ENCODE measurements around the gene CTNND2. TPM values are rescaled to one million over a fixed set of nuclear protein-coding genes. Genes with fewer than 3 reads are reported as not detected.
"Not testable (repeated sequence)": the region's sequence is repeated elsewhere in the genome, so short reads cannot be mapped to it uniquely, and the experiment has no call there.

Gene CTNND2
- polyA plus RNA-seq, 3 donors from 2014 or later = not detected

DNA sequence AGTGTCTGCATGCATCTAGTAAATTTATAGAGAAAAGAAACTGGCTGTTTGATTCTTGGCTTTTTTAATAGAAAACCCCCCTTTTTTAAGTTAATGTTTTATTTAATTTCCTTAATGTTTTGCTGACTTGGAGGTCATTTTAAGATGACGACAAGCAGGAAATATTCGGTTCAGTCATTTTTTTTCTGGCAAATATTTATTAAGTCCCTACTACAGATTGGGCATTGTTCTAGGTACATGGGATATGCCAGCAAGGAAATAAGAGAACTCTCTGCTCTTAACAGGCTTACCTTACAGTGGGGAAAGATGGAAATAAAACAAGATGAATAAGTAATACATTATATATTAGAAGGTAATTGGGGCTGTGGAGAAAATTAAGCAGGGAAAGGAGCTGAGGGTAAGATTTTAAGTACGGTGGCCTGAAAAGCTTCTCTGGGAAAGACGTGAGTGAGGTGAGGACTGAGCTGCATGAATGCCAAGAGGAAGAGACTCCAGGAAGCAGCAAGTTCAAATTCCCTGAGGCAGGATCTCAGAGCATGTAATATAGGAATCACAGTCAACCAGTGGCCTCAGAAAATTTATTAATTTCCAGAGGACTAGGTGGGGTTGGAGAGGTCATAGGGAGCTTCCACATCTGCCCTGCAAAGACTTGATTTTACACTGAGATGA is 827.2 kb downstream of the CTNND2 start:
- Mint-ChIP-seq H3K4me1 (no peaks in the 10 kb centered on the region), H3K4me3 (no peak overlapping the region)

DNA sequence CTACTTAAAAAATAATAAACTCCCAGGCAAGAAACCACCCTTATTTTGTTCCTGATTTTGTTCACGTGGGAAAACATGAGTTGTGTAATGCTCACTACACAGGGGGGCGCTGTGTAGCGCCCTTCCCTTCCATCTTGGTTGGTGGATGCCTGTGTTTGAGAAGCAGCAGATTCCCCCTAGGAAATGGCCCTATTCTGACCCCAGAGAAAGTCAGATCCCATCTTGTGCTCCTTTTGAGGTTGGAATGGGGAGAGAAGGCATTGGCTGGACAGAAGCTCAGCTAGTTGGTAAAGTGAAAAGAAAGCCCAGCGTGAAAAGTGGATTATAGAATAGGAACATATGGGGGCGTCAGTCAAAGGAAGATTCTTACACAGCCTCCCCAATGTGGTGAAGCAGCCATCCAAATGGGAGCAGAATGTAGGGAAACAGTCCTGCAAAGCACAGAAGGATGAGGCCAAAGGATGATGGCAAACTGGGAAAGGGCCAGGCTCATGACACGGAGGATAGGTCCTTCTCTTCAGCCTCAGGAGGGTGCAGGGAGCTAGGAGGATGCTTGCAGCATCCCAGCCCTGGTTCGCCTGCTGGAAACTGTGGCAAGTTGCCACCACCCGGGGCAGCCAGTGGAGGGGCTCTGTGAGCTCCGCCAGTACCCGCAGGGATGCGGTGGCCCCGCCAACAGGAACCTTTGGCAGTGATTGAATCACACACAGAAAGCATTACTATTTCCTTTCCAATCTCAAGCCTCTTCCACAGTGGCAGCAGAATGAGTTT is 829.0 kb downstream of the CTNND2 start:
- no peaks in the 10 kb centered on the region for H3K4me1 Mint-ChIP-seq
- H3K27me3 Mint-ChIP-seq (ENCODE audit: low read depth in 3 of 3) = peaks cover 3 to 4% (median 4%) of the 10 kb centered on the region in 3 donors
- peaks cover 0 to 11% (median 0%) of the 10 kb centered on the region in 6 donors for H3K9me3 Mint-ChIP-seq
- no peak overlapping the region for H3K27ac Mint-ChIP-seq
- no peak for DNase-seq
- no peak overlapping the region for H3K4me3 Mint-ChIP-seq
- H3K36me3 Mint-ChIP-seq = no peaks in the 10 kb centered on the region

More for the DNA sequence above, 827.2 kb downstream of the CTNND2 start:
- no peak for DNase-seq
- H3K27me3 Mint-ChIP-seq (ENCODE audit: low read depth in 3 of 3) = peaks cover 3 to 6% (median 4%) of the 10 kb centered on the region in 3 donors
- H3K9me3 Mint-ChIP-seq = peaks cover 0 to 4% (median 0%) of the 10 kb centered on the region in 6 donors
- no peak overlapping the region for H3K27ac Mint-ChIP-seq
- H3K36me3 Mint-ChIP-seq = no peaks in the 10 kb centered on the region

DNA sequence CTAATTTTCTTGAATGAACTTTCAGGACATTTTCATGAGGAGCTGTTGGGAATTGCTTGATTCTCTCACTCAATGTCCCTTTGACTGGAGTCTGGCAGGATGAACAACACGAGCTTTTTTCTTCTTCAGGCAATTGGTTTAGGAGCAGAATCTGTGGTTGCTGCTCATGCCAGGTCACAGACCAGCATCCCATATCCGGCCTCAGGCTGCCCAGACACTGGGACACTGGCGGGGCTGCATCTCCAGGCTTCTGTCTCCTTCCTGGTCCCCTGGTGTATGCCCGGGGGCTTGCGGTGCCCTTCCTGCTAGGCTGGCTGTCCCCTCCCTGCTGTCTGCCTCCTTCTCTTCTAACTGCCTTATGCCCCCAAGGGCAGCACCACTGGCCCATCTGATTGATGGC is 831.7 kb downstream of the CTNND2 start:
- Mint-ChIP-seq H3K27me3 (ENCODE audit: low read depth in 3 of 3) (peaks cover 4% of the 10 kb centered on the region in 3 donors), H3K4me1 (no peaks in the 10 kb centered on the region), H3K9me3 (peaks cover 0 to 19% (median 0%) of the 10 kb centered on the region in 6 donors), H3K4me3 (no peak overlapping the region), H3K27ac (no peak overlapping the region), H3K36me3 (no peaks in the 10 kb centered on the region)
- no peak for DNase-seq

DNA sequence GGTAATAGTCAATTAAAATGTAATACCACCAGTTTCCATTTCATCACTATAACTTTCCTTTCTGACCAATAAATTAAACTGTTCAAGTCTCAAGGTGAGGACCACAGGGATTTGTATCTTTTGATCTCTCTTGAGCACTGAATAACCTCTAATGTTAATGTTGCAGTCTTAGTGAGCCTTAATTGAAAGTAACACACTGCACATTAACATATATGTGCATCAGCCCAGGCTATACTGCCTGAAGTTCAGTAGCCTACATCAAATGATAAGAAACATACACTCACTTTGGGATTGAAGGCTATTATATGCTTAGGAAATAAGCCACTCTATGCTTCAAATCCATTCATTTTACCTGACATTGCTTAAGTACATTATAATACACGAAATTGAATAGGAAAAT is 832.2 kb downstream of the CTNND2 start:
- Mint-ChIP-seq H3K36me3 (no peaks in the 10 kb centered on the region), H3K27ac (no peak overlapping the region), H3K27me3 (ENCODE audit: low read depth in 3 of 3) (peaks cover 2 to 4% (median 4%) of the 10 kb centered on the region in 3 donors), H3K4me3 (no peak overlapping the region), H3K4me1 (no peaks in the 10 kb centered on the region), H3K9me3 (peaks cover 0 to 19% (median 0%) of the 10 kb centered on the region in 6 donors)
- no peak for DNase-seq

DNA sequence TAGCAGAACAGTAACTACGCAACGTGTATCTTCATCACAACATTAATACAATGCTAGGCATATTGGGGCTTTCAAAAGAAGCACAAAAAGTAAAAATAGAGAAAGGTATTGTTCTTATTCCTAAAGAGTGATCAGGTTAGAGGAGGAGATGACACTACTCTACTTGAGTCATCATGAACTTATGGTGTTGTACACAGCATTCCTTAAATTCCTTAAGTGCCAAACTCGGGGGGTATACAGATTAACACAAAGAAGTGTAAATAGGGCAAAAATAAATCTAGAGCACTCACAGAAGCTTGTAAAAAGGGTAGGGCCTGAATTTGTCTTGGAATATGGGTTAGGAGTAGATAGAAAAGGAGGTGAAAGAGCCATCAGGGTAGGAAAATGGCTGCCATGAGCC is 835.2 kb downstream of the CTNND2 start:
- H3K27me3 Mint-ChIP-seq (ENCODE audit: low read depth in 3 of 3) = peaks cover 0 to 7% (median 2%) of the 10 kb centered on the region in 3 donors
- H3K36me3 Mint-ChIP-seq = no peaks in the 10 kb centered on the region
- no peak overlapping the region for H3K4me3 Mint-ChIP-seq
- peaks cover 0 to 19% (median 0%) of the 10 kb centered on the region in 6 donors for H3K9me3 Mint-ChIP-seq
- no peaks in the 10 kb centered on the region for H3K4me1 Mint-ChIP-seq
- no peak overlapping the region for H3K27ac Mint-ChIP-seq
- no peak for DNase-seq

DNA sequence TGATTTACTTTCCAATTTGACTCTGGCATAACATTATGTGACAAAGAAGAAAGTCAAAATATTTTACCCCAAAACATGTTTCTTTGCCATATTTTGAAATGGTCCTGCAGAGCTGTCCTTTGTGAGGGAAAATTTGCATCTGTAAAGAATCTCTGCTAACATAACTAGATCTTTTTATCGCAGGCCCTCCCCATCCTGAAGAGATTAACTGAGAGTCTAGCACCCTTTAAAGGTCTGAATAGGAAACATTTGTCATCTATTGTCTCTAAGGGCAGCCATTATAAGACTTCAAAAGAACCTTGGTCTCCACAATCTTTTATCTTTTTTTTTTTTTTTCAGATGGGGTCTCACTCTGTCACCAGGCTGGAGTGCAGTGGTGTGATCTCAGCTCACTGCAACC is 838.5 kb downstream of the CTNND2 start:
- H3K27me3 Mint-ChIP-seq (ENCODE audit: low read depth in 3 of 3); H3K27ac Mint-ChIP-seq; H3K4me1 Mint-ChIP-seq; H3K36me3 Mint-ChIP-seq; H3K4me3 Mint-ChIP-seq; DNase-seq: not testable (repeated sequence)
- peaks cover 0 to 17% (median 0%) of the 10 kb centered on the region in 6 donors for H3K9me3 Mint-ChIP-seq

DNA sequence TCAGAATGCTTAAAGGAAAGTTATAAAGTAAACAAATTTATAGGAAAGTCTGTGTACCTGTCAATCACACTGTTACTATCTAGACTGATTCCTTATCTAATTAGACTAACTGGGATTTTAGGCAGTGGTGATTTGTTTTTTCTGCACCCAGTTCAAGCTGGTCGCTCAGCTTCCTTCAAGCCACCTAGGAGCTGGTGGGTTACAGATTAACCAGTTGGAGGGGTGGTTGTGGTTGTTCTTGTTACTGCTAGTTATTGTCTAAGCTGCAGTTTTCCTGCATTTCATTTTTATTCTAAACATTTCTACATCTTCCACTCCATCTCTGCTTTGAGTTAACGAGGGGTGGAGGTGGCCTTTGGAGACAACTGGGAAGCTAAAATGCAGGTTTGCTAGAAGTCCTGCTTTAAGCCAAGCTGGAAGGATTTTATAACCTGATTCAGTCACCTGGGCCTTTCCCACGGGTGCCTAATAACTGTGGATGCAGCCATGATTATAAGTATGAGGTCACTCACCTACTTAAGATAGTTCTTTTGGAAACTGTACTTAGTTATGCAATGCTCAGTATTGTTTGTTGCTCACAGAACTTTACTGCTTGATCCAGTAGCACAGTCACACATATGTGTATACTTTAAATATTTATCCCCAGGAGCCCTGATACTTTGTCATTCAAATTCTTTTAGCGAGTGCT is 839.3 kb downstream of the CTNND2 start:
- no peak for DNase-seq
- Mint-ChIP-seq H3K9me3 (peaks cover 0 to 11% (median 0%) of the 10 kb centered on the region in 6 donors), H3K4me1 (no peaks in the 10 kb centered on the region), H3K27me3 (ENCODE audit: low read depth in 3 of 3) (peaks cover 0 to 8% (median 2%) of the 10 kb centered on the region in 3 donors), H3K4me3 (no peak overlapping the region), H3K36me3 (no peaks in the 10 kb centered on the region), H3K27ac (no peak overlapping the region)

DNA sequence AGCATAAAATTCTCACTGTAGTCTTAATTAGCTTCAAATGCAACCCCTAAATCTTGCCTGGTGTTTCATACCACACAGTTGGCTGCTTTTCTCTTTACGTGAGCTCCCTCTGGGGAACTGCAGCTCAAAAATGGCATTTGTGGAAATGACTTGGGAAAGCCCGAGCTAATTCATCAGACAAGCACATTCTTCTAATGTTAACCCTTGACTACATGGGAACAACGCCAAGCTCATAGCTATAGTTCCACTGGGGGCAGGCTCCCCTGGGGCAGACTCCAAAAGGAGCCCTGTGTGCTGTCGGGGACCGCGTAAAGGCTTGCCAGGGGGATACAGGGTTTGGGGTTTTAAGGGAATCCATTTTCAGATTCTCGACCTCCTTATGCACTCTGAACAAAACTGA is 841.8 kb downstream of the CTNND2 start:
- no peaks in the 10 kb centered on the region for H3K9me3 Mint-ChIP-seq
- H3K4me3 Mint-ChIP-seq = no peak overlapping the region
- H3K36me3 Mint-ChIP-seq = no peaks in the 10 kb centered on the region
- no peaks in the 10 kb centered on the region for H3K4me1 Mint-ChIP-seq
- H3K27ac Mint-ChIP-seq = no peak overlapping the region
- no peak for DNase-seq
- peaks cover 0 to 6% (median 2%) of the 10 kb centered on the region in 3 donors for H3K27me3 Mint-ChIP-seq (ENCODE audit: low read depth in 3 of 3)

DNA sequence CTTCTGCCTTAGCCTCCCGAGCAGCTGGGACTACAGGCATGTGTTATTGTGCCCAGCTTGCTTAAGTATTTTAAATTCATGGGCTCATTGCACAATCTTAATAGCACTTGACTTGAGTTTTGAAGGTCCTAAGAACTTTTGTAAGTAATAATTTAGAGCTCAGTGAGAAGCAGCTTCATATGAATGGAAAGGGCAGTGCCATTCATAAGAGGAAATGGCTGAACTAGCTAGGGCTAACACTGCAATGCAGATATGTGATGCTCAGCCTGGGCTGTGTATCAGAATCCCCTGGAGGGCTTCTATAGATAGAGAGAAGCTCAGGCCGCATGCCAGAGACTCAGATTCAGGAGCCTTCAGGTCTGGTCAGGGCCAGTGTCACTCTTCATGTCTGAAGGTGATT is 847.7 kb downstream of the CTNND2 start:
- H3K36me3 Mint-ChIP-seq = no peaks in the 10 kb centered on the region
- H3K9me3 Mint-ChIP-seq = no peaks in the 10 kb centered on the region
- H3K4me3 Mint-ChIP-seq = no peak overlapping the region
- H3K4me1 Mint-ChIP-seq = no peaks in the 10 kb centered on the region
- peaks cover 0 to 8% (median 4%) of the 10 kb centered on the region in 3 donors for H3K27me3 Mint-ChIP-seq (ENCODE audit: low read depth in 3 of 3)
- no peak for DNase-seq
- H3K27ac Mint-ChIP-seq = no peak overlapping the region

DNA sequence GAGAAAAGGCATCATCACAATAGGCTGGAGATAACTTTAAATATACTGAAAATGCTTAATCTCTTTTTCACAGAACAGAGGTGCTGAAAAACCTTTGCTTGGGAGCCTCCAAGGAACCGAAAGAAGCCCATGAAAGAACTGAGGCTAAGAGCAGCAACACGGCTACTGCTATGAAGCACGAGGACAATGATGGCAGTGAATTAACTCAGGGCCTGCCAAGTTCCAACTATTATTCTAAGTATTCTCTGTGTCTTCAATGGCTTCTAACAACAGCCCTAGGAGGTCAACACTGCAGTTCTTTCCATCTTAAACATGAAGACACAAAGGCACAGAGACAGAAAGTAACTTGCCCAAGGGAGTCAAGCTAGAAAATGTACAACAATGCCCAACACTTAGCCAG is 850.2 kb downstream of the CTNND2 start:
- H3K36me3 Mint-ChIP-seq = no peaks in the 10 kb centered on the region
- H3K4me3 Mint-ChIP-seq = no peak overlapping the region
- H3K27me3 Mint-ChIP-seq (ENCODE audit: low read depth in 3 of 3) = peaks cover 0 to 6% (median 4%) of the 10 kb centered on the region in 3 donors
- no peak for DNase-seq
- no peaks in the 10 kb centered on the region for H3K9me3 Mint-ChIP-seq
- no peaks in the 10 kb centered on the region for H3K4me1 Mint-ChIP-seq
- H3K27ac Mint-ChIP-seq = no peak overlapping the region

DNA sequence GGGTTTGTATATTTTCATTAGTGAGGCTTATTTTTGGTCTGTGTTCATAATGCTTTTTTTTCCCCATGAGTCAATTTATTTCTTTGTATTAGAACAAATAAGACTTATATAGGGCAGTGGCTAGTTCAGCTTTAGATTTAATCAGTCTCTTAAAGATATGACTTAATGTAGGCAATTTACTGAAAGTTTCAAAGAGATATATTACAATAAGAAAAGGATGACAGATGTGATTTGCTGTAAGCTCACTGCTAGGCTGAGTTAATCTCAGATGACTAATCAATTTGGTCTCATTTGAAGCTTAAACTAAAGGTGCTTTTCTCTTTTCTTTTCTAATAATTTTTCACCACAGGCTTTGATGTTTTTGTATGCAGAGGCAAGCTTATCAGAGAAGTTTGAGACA is 851.4 kb downstream of the CTNND2 start:
- Mint-ChIP-seq H3K27ac (no peak overlapping the region), H3K9me3 (no peaks in the 10 kb centered on the region), H3K36me3 (no peaks in the 10 kb centered on the region), H3K4me1 (no peaks in the 10 kb centered on the region), H3K4me3 (no peak overlapping the region), H3K27me3 (ENCODE audit: low read depth in 3 of 3) (peaks cover 0 to 6% (median 1%) of the 10 kb centered on the region in 3 donors)
- DNase-seq = no peak

DNA sequence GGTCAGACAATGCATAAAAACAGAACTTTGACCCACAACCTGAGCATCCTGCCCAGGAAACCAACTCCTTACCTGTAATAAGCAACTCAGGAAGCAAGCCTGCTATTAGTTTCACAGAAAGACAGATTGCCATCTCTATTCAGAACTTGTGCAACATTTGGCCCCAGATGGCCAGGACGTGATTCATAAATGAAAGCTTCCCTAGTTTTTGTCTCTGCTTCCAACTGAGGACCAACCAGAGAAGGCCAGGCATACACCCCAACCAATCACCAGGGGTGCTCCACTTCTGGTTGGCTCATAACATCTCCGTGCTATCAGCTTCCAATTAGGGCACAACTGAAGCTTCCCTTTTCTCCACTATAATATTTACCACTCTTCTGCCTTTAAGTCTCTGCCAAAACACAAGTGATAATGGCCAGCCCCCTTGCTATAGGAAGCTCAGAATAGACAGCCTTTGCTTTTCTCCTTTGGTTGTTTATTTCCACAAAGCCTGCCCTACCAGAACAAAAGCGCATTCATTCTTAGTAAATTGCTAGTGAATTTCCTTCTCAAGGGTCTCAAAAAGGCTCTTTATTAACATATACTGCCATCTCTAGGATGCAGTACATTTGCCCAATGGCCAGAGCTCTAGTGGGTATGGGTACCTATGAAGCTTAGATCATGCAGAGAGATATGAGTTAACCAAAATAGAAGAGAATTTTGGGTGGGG is 853.5 kb downstream of the CTNND2 start:
- Mint-ChIP-seq H3K36me3 (no peaks in the 10 kb centered on the region), H3K27ac (no peak overlapping the region), H3K9me3 (no peaks in the 10 kb centered on the region), H3K27me3 (ENCODE audit: low read depth in 3 of 3) (peaks cover 0 to 5% (median 1%) of the 10 kb centered on the region in 3 donors), H3K4me3 (no peak overlapping the region), H3K4me1 (no peaks in the 10 kb centered on the region)
- no peak for DNase-seq

DNA sequence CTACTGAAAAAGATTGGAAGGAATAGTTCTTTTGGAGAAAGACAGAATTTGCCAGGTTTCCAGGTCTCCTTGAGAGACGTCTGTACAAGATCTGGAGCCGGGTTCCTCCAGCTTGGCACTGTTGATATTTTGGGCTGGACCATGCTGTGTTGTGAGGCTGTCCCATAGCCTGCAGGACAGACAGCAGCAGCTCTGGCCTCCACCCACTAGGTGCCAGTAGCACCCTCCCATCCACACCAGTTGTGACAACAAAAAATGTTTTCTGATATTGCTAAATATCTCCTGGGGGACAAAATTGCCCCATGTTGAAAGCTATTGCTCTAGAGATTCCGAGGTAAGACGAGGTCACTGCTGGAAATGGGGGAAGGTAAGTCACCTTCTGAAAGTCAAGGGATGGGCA is 855.5 kb downstream of the CTNND2 start:
- Mint-ChIP-seq H3K4me1 (no peaks in the 10 kb centered on the region), H3K27ac (no peak overlapping the region), H3K36me3 (no peaks in the 10 kb centered on the region), H3K27me3 (ENCODE audit: low read depth in 3 of 3) (peaks cover 0 to 4% (median 2%) of the 10 kb centered on the region in 3 donors), H3K4me3 (no peak overlapping the region), H3K9me3 (no peaks in the 10 kb centered on the region)
- no peak for DNase-seq
